GM21723 (cell line): Measurements from ENCODE around the gene ATXN7L1.
"Not testable (repeated sequence)": the region's sequence is repeated elsewhere in the genome, so short reads cannot be mapped to it uniquely, and the experiment has no call there.

Experiments used
- ATAC-seq: cut with Tn5 transposase; IDR thresholded peaks from one replicate; pipeline ENCODE4 v1.9.1; 2021; ENCODE audit warnings: mild to moderate bottlenecking, moderate library complexity; ENCODE audit not compliant: unreplicated experiment

The ATXN7L1 gene

DNA sequence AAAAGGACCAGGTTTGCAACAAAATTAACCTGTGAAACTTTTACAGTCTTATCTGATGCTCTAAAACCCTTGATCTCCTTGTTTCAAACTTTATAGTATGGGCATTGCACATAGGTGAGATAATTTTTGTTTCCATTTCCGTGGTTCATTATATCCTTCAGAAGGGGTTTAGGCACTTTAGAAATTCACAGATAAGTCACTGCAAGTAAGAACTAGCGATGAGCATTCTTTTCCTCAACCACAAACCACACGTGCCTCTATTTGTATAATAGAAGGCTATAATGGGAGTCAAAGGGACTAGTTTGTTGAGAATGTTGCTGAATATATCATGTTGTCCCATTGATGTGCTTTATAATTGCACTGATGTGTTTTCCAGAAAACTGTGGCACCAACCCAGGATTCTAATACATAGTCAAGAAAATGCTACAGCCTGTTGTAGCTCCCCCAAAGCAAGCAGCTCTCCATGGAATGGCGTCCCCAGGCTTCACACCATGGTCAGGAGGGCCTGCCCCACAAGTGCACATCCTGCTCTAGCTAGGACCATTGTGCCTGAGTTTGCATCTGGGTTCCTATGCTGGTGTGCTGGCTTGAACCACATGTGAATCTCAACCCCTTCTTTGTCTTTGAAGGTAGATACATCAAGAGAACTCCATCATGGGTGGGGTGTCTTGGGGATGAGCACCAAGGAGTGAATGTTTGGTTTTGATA is 14.0 kb upstream of the ATXN7L1 start:
- no peak for ATAC-seq

DNA sequence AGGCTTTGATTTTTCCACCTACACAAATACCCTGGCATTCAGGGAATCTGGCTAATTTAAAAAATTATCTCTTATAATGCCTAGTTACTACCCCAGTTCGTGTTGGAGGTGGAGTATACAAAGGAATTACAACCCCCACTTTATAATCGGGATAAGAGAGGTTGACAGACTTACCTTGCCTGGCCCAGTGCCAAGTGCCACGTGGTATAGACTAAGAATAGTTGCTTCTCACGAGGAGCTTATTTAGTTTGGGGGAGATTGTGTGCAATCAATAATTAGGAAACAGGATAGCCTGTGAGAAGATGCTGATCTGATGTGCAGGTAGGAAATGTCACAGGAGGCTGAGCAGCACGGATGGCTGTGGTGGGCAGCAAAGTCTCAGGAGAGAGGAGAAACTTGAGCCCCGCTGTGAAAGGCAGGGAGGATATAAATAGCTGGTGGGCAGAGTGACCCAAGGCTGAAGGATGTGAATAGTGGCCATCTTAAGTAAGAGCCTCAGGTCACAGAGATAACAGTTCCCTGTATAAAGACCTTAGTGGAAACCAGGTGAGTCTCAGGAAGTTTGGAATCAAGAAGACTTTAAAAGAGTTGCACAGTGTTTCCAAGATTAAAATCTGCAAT is 11.3 kb upstream of the ATXN7L1 start:
- ATAC-seq = no peak

DNA sequence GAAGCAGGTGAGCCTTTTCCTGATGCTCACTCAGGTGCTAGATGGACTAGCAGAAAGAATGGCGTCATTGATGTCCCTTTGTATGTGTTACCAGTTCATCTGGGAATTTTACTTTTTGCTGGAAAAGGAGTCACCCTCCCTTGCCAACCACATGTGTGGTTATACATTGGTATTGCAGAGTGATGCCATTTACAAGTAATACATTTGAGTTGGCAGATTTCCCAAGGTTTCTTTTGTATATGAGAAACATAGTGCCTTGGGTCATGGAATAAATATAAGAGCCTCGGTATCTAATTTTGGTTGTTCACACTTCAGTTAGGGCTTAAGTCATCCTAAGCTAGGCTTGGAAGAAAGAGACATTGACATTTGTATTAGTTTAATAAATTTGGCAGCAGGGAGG is 10.4 kb upstream of the ATXN7L1 start:
- no peak for ATAC-seq

DNA sequence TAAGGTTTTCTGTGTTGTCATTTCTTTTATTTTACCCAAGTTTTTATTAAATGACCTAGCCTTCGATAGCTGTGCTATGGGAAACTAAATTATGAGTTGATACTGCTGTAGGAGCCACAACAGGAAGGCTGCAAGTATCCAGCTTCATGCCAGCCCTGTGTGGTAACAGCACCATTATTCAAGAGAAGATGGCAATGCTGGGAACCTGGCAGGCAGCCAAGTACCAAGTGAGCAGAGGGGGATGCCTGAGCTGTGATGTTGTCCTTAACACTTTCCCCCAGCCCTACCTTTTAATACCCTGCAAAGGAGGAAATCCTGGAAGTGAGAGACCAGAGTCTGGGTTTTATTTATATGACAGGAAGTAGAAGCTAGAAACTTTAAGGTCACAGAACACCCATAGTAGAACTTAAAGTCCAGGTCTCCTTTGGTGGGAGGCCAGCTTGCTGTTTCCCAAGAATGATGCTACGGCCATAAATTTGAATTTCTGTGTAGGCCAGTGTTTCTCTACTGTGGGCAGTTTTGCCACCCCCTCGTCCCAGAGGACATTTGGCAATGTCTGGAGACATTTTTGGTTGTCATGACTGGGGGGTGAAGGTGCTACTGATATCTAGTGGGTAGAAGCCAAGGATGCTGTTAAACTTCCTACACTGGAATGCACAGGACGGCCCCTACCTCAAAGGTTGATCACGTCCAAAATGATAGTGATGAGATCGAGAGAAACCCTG is 9.2 kb upstream of the ATXN7L1 start:
- no peak for ATAC-seq

DNA sequence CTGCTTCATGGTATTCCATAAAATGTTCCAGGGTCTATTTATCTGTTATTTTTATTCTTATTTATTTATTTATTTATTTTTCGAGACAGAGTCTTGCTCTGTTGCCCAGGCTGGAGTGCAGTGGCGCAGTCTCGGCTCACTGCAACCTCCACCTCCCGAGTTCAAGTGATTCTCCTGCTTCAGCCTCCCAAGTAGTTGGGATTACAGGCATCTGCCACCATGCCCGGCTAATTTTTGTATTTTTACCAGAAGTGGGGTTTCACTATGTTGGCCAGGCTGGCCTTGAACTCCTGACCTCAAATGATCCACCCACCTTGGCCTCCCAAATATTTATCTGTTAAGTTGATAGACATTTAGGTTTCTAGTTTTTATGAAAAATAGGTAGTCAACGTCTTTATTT is 6.8 kb upstream of the ATXN7L1 start:
- not testable (repeated sequence) for ATAC-seq

DNA sequence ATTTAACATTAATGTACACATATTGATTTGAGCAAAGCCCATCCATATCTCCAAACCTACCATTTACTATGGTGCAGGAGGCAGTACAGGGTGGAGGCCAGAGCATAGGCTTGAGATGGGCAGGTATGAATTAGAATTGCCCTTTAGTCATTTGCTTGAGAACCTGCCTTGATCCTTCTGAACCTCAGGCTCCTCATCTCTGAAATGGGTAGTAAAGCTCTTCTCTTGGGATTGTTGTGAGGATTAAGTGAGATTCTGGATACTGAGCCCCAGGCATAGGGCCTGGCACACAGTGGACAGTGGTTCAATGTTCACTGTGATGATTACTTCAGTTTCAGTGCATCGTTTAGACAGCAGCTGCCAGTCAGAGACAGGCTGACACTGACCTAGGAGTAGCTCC is 5.0 kb upstream of the ATXN7L1 start:
- no peak for ATAC-seq

DNA sequence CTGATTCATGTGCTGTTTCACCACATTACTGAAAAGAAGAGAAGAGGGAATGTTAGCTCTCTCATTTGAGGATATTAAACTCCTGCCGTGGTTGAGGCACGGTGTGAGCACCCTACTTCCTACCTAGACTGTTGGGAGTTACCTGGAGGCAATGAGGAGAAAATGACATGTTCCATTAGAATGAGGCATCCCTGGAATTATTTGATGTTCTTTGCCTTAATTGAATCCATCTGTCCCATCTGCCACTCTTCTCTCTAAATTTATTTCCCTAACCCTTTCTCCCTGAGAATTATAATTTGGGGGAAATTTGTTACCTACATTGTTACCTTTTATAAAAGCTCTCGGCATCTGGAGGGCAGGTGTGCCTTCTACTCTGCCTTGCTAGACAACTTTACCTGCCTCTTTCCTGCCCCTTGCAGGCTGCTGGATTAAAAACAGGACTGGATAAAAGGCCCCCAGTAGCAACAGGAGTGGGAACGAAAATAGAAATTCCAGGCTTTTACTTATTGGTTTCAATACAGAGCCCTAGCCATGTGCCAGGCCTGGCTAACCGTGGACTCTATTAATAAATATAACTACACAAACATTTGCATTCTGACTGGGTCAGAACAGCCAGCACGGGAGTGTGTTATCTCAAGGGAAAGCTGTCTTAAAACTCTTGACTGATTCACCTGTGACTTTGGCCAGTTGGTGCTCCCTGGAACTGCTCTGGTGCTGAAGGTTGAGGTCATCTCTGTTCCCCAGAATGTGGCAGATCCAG is 4.4 kb upstream of the ATXN7L1 start:
- ATAC-seq = no peak

DNA sequence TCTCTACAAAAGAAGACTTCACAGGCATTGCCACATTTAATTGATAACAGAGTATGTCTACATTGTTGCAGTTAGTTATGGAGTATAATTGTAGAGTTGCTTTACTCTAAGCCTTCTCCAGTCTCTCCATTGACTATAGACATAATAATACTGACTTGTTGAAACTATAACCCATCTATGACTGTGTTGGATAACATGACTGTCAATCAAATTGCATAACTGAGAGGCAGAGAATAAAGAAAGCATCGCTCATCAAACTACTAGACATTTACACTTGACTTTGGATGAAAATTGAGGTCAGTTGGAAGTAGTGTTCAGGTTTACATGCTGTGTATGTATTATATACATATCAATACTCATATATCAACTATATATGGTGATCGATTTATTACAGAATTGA is 3.4 kb upstream of the ATXN7L1 start:
- no peak for ATAC-seq

DNA sequence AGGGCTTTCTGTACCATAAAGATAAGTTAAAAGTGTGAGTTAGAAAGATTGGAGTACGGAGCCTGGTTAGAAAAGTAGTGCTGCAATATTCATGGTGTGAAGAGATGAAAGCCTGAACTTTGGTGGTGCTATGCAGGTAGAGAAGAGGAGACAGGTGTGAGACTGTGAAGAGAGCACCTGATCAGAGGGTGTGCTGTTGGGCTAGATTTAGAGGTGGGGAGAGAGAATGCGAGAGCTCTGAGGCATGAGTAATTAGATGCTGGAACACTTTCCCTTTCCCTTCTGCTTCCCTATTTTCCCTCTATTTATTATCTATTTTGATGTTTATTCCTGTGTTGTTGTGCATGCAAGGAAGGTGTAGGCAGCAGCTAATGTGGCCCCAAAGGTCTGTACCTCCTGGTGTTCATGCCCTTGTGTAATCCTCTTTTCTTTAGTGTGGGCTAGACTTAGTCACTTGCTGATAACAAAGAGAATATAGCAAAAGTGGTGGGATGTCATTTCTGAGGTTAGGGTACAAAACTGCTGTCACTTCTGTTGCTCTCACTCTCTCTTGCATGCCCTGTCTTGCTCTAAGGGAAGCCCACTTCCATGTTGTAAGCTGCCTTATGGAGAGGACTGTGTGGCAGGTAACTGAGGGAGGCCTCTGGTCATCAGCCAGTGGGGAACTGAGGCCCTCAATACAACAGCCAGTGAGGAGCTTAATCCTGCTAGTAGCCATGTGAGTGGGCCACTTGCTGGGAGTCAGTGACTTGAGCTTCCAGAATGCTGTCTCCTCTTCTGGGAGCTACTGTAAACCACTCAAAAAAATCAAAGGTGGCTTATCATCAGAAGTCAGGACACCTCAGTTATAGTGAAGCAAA is 2.6 kb upstream of the ATXN7L1 start:
- ATAC-seq = no peak

DNA sequence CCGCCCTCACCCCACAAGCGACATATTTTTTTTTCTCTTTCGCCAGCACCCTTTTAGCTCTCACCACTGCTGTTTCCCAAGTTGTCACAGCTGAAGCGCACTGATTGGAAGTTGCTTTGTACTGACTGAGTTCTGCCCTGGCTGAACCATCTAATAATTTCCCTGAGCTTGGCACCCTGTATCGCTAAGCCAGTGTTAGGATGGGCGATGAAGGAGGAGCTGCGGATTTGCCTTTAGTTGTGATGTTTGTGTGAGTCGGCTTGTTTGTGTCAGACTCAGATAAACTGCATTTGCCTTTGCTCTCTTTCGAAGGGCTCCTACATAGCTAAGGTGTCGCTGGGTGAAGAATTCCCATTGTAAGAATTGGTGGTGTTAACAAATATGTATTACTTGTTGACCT is 1.3 kb upstream of the ATXN7L1 start:
- no peak for ATAC-seq

DNA sequence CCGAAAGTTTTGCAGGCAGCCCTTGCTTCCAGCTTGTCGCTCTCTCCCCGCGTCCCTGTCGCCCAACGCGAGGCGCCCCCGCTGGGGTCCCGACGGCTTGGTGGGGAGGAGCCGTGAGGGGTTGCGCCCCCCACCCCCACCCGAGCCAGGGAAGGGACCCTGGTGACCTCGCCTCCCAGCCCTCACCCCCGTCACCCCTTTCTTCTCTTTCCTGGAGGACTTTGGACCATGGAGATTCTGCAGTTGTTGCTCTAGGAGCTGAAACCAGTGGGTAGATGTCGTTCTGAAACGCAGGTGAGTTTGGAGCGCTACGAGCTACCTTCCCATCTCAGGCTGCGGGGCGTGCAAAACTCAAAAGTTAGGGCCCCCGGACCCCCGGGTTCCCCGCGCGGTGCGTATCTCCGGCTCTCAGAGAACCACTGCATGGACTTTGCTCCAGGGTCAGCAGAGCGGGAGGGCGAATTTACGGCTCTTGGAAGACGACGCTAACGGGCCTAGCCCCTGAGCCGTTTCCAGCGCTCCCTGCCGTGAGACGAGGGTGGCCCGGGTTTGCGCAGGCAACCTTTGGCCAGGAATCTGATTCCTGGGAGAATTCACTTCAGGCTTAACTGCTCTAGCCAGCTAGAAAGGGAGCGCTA is 684 bp upstream of the ATXN7L1 start:
- peak; percentile 12 for ATAC-seq

DNA sequence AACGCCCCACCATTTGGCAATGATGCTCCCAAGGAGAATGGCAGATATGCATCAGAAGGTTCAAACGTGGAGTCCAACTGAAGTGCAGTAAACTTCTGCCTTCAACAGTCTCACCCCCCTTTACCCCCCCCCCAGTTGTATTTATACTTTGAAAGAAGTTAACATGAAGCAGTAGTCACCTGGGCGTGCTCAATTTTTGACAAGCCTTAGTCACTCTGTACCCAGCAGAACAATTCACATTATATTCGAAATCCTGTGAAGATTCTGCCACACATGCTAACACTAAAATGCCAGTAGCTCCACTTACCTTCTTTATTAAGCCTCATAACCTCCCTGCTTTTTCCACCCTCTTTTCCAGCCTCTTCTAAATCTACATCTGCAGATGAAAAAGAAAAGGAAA is 894 bp downstream of the ATXN7L1 start:
- no peak for ATAC-seq

DNA sequence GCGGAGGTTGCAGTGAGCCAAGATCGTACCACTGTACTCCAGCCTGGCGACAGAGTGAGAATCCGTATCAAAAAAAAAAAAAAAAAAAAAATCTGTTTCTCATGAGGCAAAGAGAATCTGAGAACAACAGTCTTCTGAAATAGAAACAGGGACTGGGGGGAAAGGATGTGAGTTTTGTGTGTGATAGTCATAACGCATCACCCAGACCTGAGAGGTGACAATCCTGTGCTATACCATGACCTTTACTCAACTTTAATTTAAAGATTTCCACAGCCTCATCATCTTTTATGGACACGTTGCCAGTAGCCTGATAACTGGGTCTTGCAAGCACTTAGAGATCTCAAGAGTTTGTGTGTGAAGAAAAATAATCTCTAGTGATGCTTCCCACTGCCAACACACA is 2.3 kb downstream of the ATXN7L1 start:
- ATAC-seq = no peak

DNA sequence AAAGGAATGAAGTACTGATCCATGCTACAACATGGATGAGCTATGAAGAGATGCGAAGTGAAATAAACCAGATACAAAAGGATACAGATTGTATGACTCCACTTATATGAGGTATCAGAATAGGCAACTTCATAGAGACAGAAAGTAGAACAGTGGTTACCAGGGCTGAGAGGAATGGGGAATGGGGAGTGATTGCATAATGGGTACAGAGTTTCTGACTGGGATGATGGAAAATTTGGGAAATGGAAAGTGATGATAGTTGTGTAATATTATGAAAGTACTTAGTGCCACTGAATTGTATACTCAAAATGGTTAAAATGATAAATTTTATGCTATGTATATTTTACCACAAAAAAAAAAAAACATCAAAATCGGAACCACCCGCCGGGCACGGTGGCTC is 3.9 kb downstream of the ATXN7L1 start:
- ATAC-seq = no peak

DNA sequence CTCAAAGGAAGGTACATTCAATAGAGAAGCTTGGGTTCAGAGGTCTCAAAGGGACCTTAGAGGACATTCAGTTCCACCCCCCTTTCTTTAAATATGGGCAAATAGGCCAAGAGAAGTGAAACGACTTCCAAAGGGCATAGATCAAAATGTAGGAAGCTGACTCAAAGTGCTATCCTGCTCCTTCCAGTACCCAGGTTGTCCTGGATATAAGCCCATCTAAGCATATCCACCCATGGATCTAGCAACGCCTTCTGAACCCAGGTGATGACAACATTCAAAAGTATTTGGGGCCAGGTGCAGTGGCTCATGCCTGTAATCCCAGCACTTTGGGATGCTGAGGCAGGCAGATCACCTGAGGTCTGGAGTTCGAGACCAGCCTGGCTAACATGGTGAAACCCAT is 5.3 kb downstream of the ATXN7L1 start:
- ATAC-seq = no peak

DNA sequence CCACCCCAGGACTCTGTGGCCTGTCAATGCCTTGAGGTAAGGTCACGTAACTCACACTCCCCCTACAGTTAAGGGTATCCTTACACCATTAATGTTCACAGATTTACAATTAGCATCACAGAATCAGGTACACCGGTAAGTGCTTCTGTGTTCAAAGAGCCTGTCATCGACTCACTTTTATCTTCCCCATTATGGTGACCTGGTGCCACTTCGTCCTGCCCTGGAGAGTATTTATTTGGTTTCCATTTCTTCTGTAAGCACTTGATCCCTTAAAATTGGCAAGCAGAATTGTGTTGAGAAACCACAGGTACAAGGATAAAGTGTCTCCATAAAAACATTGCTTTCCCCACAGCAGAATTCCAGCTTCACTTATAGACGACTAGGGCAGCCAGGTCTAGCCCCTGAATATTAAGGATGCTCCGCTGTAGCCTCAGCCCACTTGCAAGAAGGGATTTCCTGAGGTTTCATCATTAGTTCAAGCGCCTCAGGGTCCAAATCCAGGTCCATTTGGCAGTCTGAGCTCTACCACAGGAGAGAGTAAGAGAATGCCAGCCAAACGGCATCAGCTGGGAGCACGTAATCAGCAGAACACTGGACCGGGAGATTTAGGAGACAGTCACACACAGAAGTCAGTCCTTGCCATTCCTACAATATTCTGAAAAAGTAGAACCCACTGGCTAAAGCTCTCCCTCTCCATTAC is 10.1 kb downstream of the ATXN7L1 start:
- ATAC-seq = no peak

DNA sequence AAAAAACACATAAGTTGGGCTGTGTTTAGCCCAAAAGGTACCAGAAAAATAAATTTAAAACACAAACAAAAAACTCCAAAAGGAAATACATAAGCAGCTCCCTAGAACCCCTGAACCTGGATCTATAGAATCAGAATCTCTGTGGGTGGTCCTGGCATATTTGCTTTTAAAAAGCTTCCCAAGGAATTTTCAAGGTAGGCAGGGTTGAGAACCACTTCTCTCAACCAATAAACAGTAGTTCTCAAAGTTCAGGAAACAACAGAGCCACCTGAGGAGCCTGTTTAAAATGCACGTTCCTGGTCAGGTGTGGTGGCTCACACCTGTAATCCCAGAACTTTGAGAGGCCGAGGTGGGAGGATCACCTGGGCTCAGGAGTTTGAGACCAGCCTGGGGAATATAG is 12.5 kb downstream of the ATXN7L1 start:
- ATAC-seq = no peak

DNA sequence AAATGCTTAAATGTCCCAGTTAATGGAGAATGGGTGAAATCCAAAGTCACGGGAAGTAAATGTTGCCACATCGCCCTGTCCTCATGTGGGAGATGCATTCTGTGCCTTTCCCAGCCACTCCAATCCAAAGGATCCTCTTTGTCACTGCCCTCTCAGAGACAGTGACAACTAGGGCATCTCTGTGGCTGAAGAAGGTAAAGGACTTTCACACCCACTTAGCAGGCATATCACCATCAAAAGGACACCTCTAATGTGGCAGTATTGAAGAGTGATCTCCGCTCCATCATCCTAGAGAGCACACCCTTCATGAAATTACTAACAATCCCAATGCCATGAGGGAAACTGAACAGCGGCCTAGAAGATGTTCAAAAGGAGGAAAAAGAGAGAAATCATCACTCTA is 13.6 kb downstream of the ATXN7L1 start:
- ATAC-seq = no peak

DNA sequence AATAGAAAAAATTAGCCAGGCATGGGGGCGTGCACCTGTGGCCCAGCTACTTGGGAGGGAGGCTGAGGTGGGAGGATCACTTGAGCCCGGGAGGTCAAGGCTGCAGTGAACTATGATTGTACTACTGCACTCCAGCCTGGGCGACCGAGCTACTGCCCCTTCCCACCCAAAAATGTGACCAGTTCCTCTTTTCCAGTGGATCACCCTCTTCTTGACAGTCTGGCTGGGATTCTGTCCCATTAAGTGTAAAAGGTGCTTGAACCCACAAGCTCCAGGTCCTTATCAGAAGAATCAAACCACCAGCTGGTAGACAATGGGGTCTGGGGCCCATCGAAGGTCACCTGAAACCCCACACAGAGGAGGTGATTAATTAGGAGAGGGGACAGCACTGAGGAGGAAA is 14.1 kb downstream of the ATXN7L1 start:
- no peak for ATAC-seq

DNA sequence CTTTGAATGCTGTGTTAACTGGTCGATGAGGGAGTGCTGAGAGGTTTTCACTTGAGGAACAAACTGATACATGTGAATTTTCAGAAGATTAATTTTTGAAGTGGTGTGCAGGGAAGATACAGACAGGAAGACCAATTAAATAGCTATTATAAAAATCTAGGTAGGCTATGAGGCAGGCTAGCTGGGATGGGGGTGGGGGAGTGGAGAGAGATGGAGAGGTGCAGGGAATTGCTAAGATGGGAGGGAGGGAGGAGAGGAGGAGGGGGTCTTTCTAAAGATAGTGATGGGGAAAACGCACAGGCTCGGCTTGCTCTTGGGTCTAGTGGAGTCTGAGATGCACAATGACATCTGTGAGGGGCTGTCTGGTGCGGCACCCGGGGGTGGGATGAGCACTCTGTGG is 15.2 kb downstream of the ATXN7L1 start:
- ATAC-seq = no peak
